Ovary (tissue), 3 donors: ENCODE measurements around the gene TLDC2.

Experiments used
- CTCF ChIP-seq, 3 donors: fragments of 450-650 bp in 2 of 3; fragments of 200-600 bp in 1 of 3; IDR thresholded peaks; one replicate each; pipeline versions ENCODE4 v1.5.1 to v1.8.0; 2016 to 2022; ENCODE audit warnings: antibody characterized with exemption in 3 of 3, mild to moderate bottlenecking in 1 of 3
- EP300 ChIP-seq: sonication (generic); formaldehyde crosslinking; IDR thresholded peaks from one replicate; pipeline ENCODE4 v1.6.1; 2017; ENCODE audit warnings: antibody characterized with exemption
- POLR2A ChIP-seq: fragments of 450-650 bp; IDR thresholded peaks from one replicate; pipeline ENCODE4 v1.6.1; 2017; ENCODE audit warnings: antibody characterized with exemption, mild to moderate bottlenecking, moderate library complexity
- donor health status: DM: no; HTN: no; CAD: no.

- TF ChIP-seq CTCF (IDR thresholded peaks at IDR 0.05) (no peak), POLR2A (no peak), EP300 (no peak)
These were observed 51.8 kb downstream of the TLDC2 start for GRCh38 chr20:36927704-36928103.
